ENCODE data around the gene CASZ1. TPM values are rescaled to one million over a fixed set of nuclear protein-coding genes. Genes with fewer than 3 reads are reported as not detected.

CASZ1 gene
- total RNA-seq, 1 donor from 2014 or later = 3.4 TPM

- Mint-ChIP-seq H3K27ac (peak overlapping the region; percentile 65), H3K36me3 (no peaks in the 10 kb centered on the region)
Measured at GRCh38 chr1:10751561-10752085, 44.8 kb downstream of the CASZ1 start.

DNA sequence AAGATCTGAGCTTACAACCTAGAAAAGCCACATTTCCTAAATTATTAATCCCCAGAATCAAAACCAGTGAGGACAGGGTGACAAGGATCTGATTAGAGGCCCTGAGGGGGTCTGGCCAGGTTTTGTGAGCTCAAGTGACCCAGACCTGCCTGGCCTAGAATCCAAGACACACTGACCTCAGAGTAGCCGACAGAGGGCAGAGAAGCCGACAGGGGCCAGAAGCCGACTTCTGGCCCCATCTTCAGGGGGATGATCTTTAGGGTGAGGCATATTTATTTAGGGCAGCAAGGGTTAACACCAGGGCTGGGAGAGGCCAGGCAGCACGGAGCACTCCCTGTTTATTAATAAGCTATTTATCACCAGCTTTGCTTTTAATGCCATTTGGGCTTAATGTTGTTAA lies 45.3 kb downstream of the CASZ1 start:
- H3K4me2 ChIP-seq = no peak overlapping the region
- no peaks in the 10 kb centered on the region for H3F3A ChIP-seq (ENCODE audit: low read depth)
- Mint-ChIP-seq H3K4me3 (no peak overlapping the region), H3K4me1 (peaks cover 29% of the 10 kb centered on the region), H3K36me3 (no peaks in the 10 kb centered on the region), H3K27me3 (ENCODE audit: insufficient read depth, low read depth) (peaks cover 9% of the 10 kb centered on the region), H3K9me3 (no peaks in the 10 kb centered on the region), H3K27ac (peak overlapping the region; percentile 65)
- H3K9me3 ChIP-seq (ENCODE audit: low read depth) = no peaks in the 10 kb centered on the region
- no peaks in the 10 kb centered on the region for H3K36me3 ChIP-seq
- TF ChIP-seq EZH2phosphoT487 (IDR thresholded peaks at IDR 0.05) = no peak
- no peak for TF ChIP-seq EZH2 (IDR thresholded peaks at IDR 0.05)
- TF ChIP-seq CTCF (IDR thresholded peaks at IDR 0.05) = no peak
- no peak overlapping the region for H3K9ac ChIP-seq
- peaks cover 25% of the 10 kb centered on the region for H3K4me1 ChIP-seq
- peaks cover 4% of the 10 kb centered on the region for H4K20me1 ChIP-seq (ENCODE audit: low read depth)
- no peaks in the 10 kb centered on the region for H3K27me3 ChIP-seq
- H2AFZ ChIP-seq (replicated peaks) = no peak overlapping the region
- H3K4me3 ChIP-seq = no peak overlapping the region
- H3K79me2 ChIP-seq (ENCODE audit: low read depth) = no peaks in the 10 kb centered on the region
- H3K27ac ChIP-seq = no peak overlapping the region
- no peak for DNase-seq (ENCODE audit: low spot score)

More at GRCh38 chr1:10751561-10752085, 44.8 kb downstream of the CASZ1 start:
- DNase-seq (ENCODE audit: low spot score) = no peak
- H3K27me3 ChIP-seq = no peaks in the 10 kb centered on the region
- peaks cover 9% of the 10 kb centered on the region for H3K27me3 Mint-ChIP-seq (ENCODE audit: insufficient read depth, low read depth)
- H3K9ac ChIP-seq = no peak overlapping the region
- no peak for TF ChIP-seq CTCF (IDR thresholded peaks at IDR 0.05)
- no peak for TF ChIP-seq EZH2phosphoT487 (IDR thresholded peaks at IDR 0.05)
- TF ChIP-seq EZH2 (IDR thresholded peaks at IDR 0.05) = no peak
- H3F3A ChIP-seq (ENCODE audit: low read depth) = no peaks in the 10 kb centered on the region
- peaks cover 5% of the 10 kb centered on the region for H4K20me1 ChIP-seq (ENCODE audit: low read depth)
- H3K4me1 ChIP-seq = peaks cover 28% of the 10 kb centered on the region
- H3K27ac ChIP-seq = no peak overlapping the region
- no peaks in the 10 kb centered on the region for H3K79me2 ChIP-seq (ENCODE audit: low read depth)
- no peak overlapping the region for H3K4me2 ChIP-seq
- H3K36me3 ChIP-seq = no peaks in the 10 kb centered on the region
- H2AFZ ChIP-seq (replicated peaks) = no peak overlapping the region
- H3K4me1 Mint-ChIP-seq = peaks cover 27% of the 10 kb centered on the region
- no peak overlapping the region for H3K4me3 Mint-ChIP-seq
- no peak overlapping the region for H3K4me3 ChIP-seq
- H3K9me3 ChIP-seq (ENCODE audit: low read depth) = no peaks in the 10 kb centered on the region
- H3K9me3 Mint-ChIP-seq = no peaks in the 10 kb centered on the region

DNA sequence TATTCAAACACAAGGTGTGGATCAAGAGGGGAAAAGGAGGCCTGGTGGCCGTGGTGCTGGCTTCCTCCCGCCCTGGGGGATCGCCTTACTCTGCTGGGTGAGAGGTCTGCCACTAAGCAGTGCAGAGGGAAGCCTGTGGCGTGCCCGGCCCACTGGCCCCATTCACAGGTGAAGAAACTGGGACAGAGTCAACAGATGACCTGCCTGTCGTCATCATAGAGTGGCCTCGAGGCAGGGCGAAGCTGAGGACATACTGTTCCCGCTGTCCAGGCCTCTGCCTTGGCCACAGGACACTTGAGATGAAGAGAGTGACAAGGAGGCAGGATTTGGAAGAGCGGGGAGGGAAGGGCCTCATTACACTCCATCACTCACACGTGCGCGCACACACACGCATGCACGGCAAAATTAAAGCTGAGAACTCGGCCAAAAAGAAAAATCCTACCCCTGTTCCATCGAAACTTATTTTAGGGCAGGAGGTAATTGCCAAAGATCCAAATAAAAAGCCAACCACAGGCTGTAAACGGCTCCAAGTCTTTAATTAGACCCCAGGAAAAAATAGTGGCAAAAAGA lies 50.5 kb downstream of the CASZ1 start:
- Histone ChIP-seq H3K9ac (no peak overlapping the region), H2AFZ (replicated peaks) (no peak overlapping the region), H3K4me2 (no peak overlapping the region), H3K4me1 (peaks cover 23% of the 10 kb centered on the region), H4K20me1 (ENCODE audit: low read depth) (no peaks in the 10 kb centered on the region), H3K4me3 (no peak overlapping the region), H3F3A (ENCODE audit: low read depth) (no peaks in the 10 kb centered on the region), H3K27ac (no peak overlapping the region), H3K36me3 (no peaks in the 10 kb centered on the region), H3K79me2 (ENCODE audit: low read depth) (no peaks in the 10 kb centered on the region), H3K9me3 (ENCODE audit: low read depth) (no peaks in the 10 kb centered on the region), H3K27me3 (no peaks in the 10 kb centered on the region)
- no peak for TF ChIP-seq EZH2 (IDR thresholded peaks at IDR 0.05)
- no peak for TF ChIP-seq EZH2phosphoT487 (IDR thresholded peaks at IDR 0.05)
- no peak for TF ChIP-seq CTCF (IDR thresholded peaks at IDR 0.05)
- Mint-ChIP-seq H3K4me3 (no peak overlapping the region), H3K4me1 (peaks cover 45% of the 10 kb centered on the region), H3K27ac (peak overlapping the region; percentile 58), H3K36me3 (no peaks in the 10 kb centered on the region), H3K27me3 (ENCODE audit: insufficient read depth, low read depth) (peaks cover 11% of the 10 kb centered on the region), H3K9me3 (no peaks in the 10 kb centered on the region)
- no peak for DNase-seq (ENCODE audit: low spot score)

Measured in neural progenitor cell (in vitro differentiated cells).